K562 (cell line): Measurements from ENCODE around the gene SYT1. TPM values are rescaled to one million over a fixed set of nuclear protein-coding genes. Genes with fewer than 3 reads are reported as not detected.

Experiments used
- ATAC-seq: fragments of 200-7000 bp; cut with Tn5 transposase; 3 replicates; pipeline ENCODE4 v1.9.1; 2020; ENCODE audit warnings: moderate library complexity
- BruUV-seq: library from RNA; stranded (reverse); fragments of 400-500 nt; replicated peaks from 2 replicates; lab custom pipeline; 2021; lab: Mats Ljungman, UMichigan
- CTCF ChIA-PET: fragments of 300-600 bp; formaldehyde crosslinking; extraction: SDS; loops from one replicate; lab custom pipeline; 2021; ENCODE audit warnings: low intra/inter-chr PET ratio; lab: Yijun Ruan, JAX
- POLR2A ChIA-PET: fragments of 300-600, 350-650 bp; sonication (Branson Sonifier 250); formaldehyde crosslinking; extraction: SDS; loops from one replicate; lab custom pipeline; 2021; ENCODE audit warnings: antibody characterized with exemption, inconsistent platforms; lab: Yijun Ruan, JAX
- DNase-seq, 4 experiments: peaks; one replicate each; pipeline versions ENCODE4 v3.0.0 to v3.0.0-alpha.2; 2011 to 2018; ENCODE audit warnings: low spot score in 3 of 4, mixed read lengths in 3 of 4; ENCODE audit errors: extremely low read depth in 1 of 4
- FAIRE-seq: peaks from 2 replicates; lab custom pipeline; 2011; peaks lifted over from hg19 to GRCh38; lab: Jason Lieb, UNC
- H2AFZ ChIP-seq: 2 replicates; pipeline ENCODE4 v1.6.0; 2011; ENCODE audit warnings: low read depth, low read length, control low read depth, inconsistent platforms
- H3K27ac ChIP-seq: fragments of 200-600 bp; 3 replicates; pipeline ENCODE4 v1.8.0; 2011; ENCODE audit warnings: low read depth, mild to moderate bottlenecking, control low read depth, inconsistent platforms, low read length, moderate library complexity, mixed read lengths; ENCODE audit errors: extremely low read depth
- H3K27me3 ChIP-seq, 2 experiments: fragments of 300-600 bp in 1 of 2; 2 replicates in 1 of 2; 3 replicates in 1 of 2; pipeline versions ENCODE4 v1.6.0 to v1.8.0; 2011; ENCODE audit warnings: inconsistent platforms in 2 of 2, low read length in 2 of 2, mild to moderate bottlenecking in 1 of 2, mixed read lengths in 1 of 2, moderate library complexity in 1 of 2; ENCODE audit not compliant: control insufficient read depth in 2 of 2, insufficient read depth in 2 of 2
- H3K36me3 ChIP-seq: fragments of 300-600 bp; 3 replicates; pipeline ENCODE4 v1.8.0; 2011; ENCODE audit warnings: mild to moderate bottlenecking, low read length, inconsistent platforms; ENCODE audit not compliant: control insufficient read depth, insufficient read depth
- H3K4me1 ChIP-seq, 2 experiments: fragments of 200-600 bp in 1 of 2; replicated peaks in 1 of 2; 2 replicates in 1 of 2; 3 replicates in 1 of 2; pipeline versions ENCODE4 v1.5.1 to v1.8.0; 2011; ENCODE audit warnings: inconsistent platforms in 2 of 2, low read length in 2 of 2, mild to moderate bottlenecking in 1 of 2, mixed read lengths in 1 of 2, moderate library complexity in 1 of 2; ENCODE audit not compliant: control insufficient read depth in 2 of 2, insufficient read depth in 2 of 2
- H3K4me2 ChIP-seq: 2 replicates; pipeline ENCODE4 v1.6.1; 2011; ENCODE audit warnings: low read length, control low read depth, inconsistent platforms, mixed read lengths; ENCODE audit not compliant: insufficient read depth
- H3K4me3 ChIP-seq: fragments of 200-600 bp; sonication (generic), shearing (Covaris generic); 2 replicates; pipeline ENCODE4 v1.5.1; 2016; ENCODE audit warnings: control low read depth, inconsistent platforms
- H3K79me2 ChIP-seq: fragments of 200-600 bp; 3 replicates; pipeline ENCODE4 v1.8.0; 2011; ENCODE audit warnings: low read length, inconsistent platforms; ENCODE audit not compliant: control insufficient read depth, insufficient read depth
- H3K9ac ChIP-seq, 2 experiments: 2 replicates each; pipeline versions ENCODE4 v1.6.0 to v1.6.1; 2011; ENCODE audit warnings: low read depth in 2 of 2, low read length in 2 of 2, control low read depth in 1 of 2, inconsistent platforms in 1 of 2, mild to moderate bottlenecking in 1 of 2, mixed read lengths in 1 of 2; ENCODE audit not compliant: insufficient read depth in 1 of 2
- H3K9me1 ChIP-seq: one replicate; pipeline ENCODE4 v1.6.0; 2011; ENCODE audit warnings: inconsistent platforms, mild to moderate bottlenecking, low read length, moderate library complexity; ENCODE audit not compliant: control insufficient read depth, insufficient read depth
- H3K9me3 ChIP-seq: replicated peaks from 2 replicates; pipeline ENCODE4 v1.5.1; 2011; ENCODE audit warnings: low read depth, low read length, inconsistent platforms; ENCODE audit not compliant: control insufficient read depth, insufficient read depth
- H4K20me1 ChIP-seq: replicated peaks from 2 replicates; pipeline ENCODE4 v1.6.1; 2011; ENCODE audit warnings: low read length, inconsistent platforms, mixed read lengths; ENCODE audit not compliant: control insufficient read depth, insufficient read depth
- EWSR1 ChIP-seq: fragments of 450-650 bp; IDR thresholded peaks from 2 replicates; pipeline ENCODE4 v1.6.1; 2018; ENCODE audit warnings: borderline replicate concordance, mild to moderate bottlenecking, low read depth, moderate library complexity; ENCODE audit not compliant: partially characterized antibody
- FOS ChIP-seq: IDR thresholded peaks from 3 replicates; pipeline ENCODE4 v1.6.1; 2011; ENCODE audit not compliant: insufficient read length; ENCODE audit errors: extremely low read depth
- GATAD2A ChIP-seq: fragments of 450-650 bp; IDR thresholded peaks from 2 replicates; pipeline ENCODE4 v1.6.1; 2017
- POLR2B ChIP-seq: fragments of 450-650 bp; IDR thresholded peaks from 2 replicates; pipeline ENCODE4 v1.6.1; 2018; ENCODE audit warnings: low read depth; ENCODE audit not compliant: partially characterized antibody
- SAFB2 ChIP-seq: fragments of 200-400 bp; formaldehyde crosslinking; IDR thresholded peaks from 2 replicates; pipeline ENCODE4 v1.6.1; 2018; ENCODE audit warnings: borderline replicate concordance, low read length, low read depth, moderate library complexity; ENCODE audit not compliant: severe bottlenecking
- SREBF1 ChIP-seq: fragments of 150-350 bp; IDR thresholded peaks from 2 replicates; pipeline ENCODE4 v1.6.1; 2014; ENCODE audit warnings: antibody characterized with exemption, low read depth, low read length, borderline replicate concordance
- SUPT5H ChIP-seq: fragments of 450-650 bp; IDR thresholded peaks from 2 replicates; pipeline ENCODE4 v1.6.1; 2016
- TEAD2 ChIP-seq: fragments of 450-650 bp; IDR thresholded peaks from 2 replicates; pipeline ENCODE4 v1.6.1; 2016; ENCODE audit warnings: missing genetic modification characterization, control low read depth, missing compliant biosample characterization
- TRIM24 ChIP-seq, 2 experiments: fragments of 450-650 bp; IDR thresholded peaks; 2 replicates each; pipeline ENCODE4 v1.6.1; 2016
- U2AF2 ChIP-seq: fragments of 200-400 bp; formaldehyde crosslinking; optimal IDR thresholded peaks from 2 replicates; pipeline ENCODE3; 2017; ENCODE audit warnings: low read depth, mild to moderate bottlenecking, low read length
- YY1 ChIP-seq, 3 experiments: IDR thresholded peaks; 2 replicates each; pipeline ENCODE4 v1.6.1; 2011; ENCODE audit warnings: low read length in 2 of 3, mild to moderate bottlenecking in 2 of 3, moderate library complexity in 2 of 3, borderline replicate concordance in 1 of 3, control low read depth in 1 of 3, low read depth in 1 of 3; ENCODE audit not compliant: insufficient read depth in 3 of 3, insufficient replicate concordance in 2 of 3, control insufficient read depth in 1 of 3, insufficient read length in 1 of 3; ENCODE audit errors: extremely low read depth in 1 of 3
- ZFX ChIP-seq: sonication (generic); formaldehyde crosslinking; IDR thresholded peaks from 2 replicates; pipeline ENCODE4 v1.8.0; 2022; ENCODE audit warnings: mild to moderate bottlenecking, missing genetic modification reagents, moderate library complexity
- ZNF23 ChIP-seq: fragments of 250-450 bp; sonication (Bioruptor Pico); IDR thresholded peaks from 2 replicates; pipeline ENCODE4 v1.4.0; 2020; ENCODE audit warnings: mild to moderate bottlenecking
- ZSCAN29 ChIP-seq: fragments of 450-650 bp; IDR thresholded peaks from 2 replicates; pipeline ENCODE4 v1.6.1; 2017
- WGBS: fragments of 100-300 bp; shearing (Covaris generic); methylation state at CpG from one replicate; pipeline ENCODE4 v1.1.6; 2016; ENCODE audit warnings: low coverage, mixed read lengths; ENCODE audit not compliant: insufficient coverage; ENCODE audit errors: missing lambda C conversion rate; 5-methylcytosine and 5-hydroxymethylcytosine counted together
- in situ Hi-C: fragments of 300-500 bp; cut with MboI; formaldehyde crosslinking; loops from 4 replicates; pipeline ENCODE4 v1.15.0; 2018; ENCODE audit warnings: inconsistent platforms, mixed read lengths
- intact Hi-C: fragments of 100-400 bp; cut with micrococcal nuclease; formaldehyde crosslinking; loops from 2 replicates; pipeline ENCODE4 v1.14.2; 2022
- polyA plus RNA-seq, 8 experiments: library from polyadenylated mRNA; depleted of rRNA in 4 of 8; stranded (reverse) in 5 of 8; unstranded in 3 of 8; fragments of >200 nt; fragmentation: Nextera tagmentation in 2 of 8; fragmentation: Illumina TruSeq in 1 of 8; extraction: Ambion mirVana in 2 of 8; extraction: Trizol in 1 of 8; gene quantifications; 2 replicates each; pipeline versions ENCODE4 v1.2.1 to v1.2.3, GENCODE V29; 2011 to 2014; ENCODE audit warnings: inconsistent platforms in 1 of 8, missing spikeins in 1 of 8
- total RNA-seq, 7 experiments: library from RNA; depleted of rRNA in 6 of 7; stranded (reverse); fragments of >200 nt in 6 of 7; fragmentation: Illumina TruSeq in 2 of 7; extraction: Trizol in 2 of 7; gene quantifications; 2 replicates each; pipeline versions ENCODE4 v1.2.1 to v1.2.3, GENCODE V29; 2011 to 2021; ENCODE audit warnings: low replicate concordance in 1 of 7
- TF ChIP-seq, protein P1 (sequence below): fragments of 150-350 bp; conservative IDR thresholded peaks from 2 replicates; pipeline ENCODE4 v1.6.1; 2014; ENCODE audit warnings: low read length
- TF ChIP-seq, protein P2 (sequence below): fragments of 450-650 bp; conservative IDR thresholded peaks from 2 replicates; pipeline ENCODE4 v1.6.1; 2016; ENCODE audit warnings: missing genetic modification characterization, low read depth, mild to moderate bottlenecking, missing compliant biosample characterization, moderate library complexity

The SYT1 gene
- total and polyA plus RNA-seq, 9 of the 15 experiments (the other 6 are each of a cell fraction or from before 2014, with no cell fraction given), result 0.03 to 0.13 (median 0.07) TPM; not detected in 4

DNA sequence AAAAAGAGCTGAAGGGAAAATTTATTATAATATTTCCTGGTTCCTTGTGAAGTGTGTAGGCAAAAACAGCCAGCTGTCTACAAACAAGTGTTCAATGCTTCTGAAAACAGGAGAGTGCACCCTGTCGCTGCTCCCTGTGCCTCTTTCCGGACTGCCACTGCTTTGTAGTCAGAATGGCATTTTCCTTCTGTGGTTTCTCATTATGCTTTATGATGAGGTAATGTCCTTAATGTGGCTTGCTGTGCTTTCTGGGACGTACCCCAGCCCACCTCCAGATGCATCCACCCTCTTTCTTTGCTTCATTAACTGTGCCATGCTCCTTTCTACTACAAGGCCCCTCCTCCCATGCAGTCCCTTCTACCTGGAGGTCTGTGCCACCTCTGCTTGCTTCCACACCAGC, 148.1 kb downstream of the SYT1 start:
- 8% methylated on average over 3 of the region's 3 CpGs for WGBS
- no peak overlapping the region for H3K27ac ChIP-seq
- no peak overlapping the region for H3K9ac ChIP-seq
- CTCF ChIA-PET, result no interaction called here
- in situ Hi-C loops, result no loop called here
- no peaks in the 10 kb centered on the region for H3K9me3 ChIP-seq
- ATAC-seq, result no peak
- no peak for TF ChIP-seq SAFB2
- TF ChIP-seq, protein P1, sequence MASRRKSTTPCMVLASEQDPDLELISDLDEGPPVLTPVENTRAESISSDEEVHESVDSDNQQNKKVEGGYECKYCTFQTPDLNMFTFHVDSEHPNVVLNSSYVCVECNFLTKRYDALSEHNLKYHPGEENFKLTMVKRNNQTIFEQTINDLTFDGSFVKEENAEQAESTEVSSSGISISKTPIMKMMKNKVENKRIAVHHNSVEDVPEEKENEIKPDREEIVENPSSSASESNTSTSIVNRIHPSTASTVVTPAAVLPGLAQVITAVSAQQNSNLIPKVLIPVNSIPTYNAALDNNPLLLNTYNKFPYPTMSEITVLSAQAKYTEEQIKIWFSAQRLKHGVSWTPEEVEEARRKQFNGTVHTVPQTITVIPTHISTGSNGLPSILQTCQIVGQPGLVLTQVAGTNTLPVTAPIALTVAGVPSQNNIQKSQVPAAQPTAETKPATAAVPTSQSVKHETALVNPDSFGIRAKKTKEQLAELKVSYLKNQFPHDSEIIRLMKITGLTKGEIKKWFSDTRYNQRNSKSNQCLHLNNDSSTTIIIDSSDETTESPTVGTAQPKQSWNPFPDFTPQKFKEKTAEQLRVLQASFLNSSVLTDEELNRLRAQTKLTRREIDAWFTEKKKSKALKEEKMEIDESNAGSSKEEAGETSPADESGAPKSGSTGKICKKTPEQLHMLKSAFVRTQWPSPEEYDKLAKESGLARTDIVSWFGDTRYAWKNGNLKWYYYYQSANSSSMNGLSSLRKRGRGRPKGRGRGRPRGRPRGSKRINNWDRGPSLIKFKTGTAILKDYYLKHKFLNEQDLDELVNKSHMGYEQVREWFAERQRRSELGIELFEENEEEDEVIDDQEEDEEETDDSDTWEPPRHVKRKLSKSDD, result no peak
- TF ChIP-seq SREBF1, result no peak
- no peak for TF ChIP-seq POLR2B
- no peak for TF ChIP-seq GATAD2A
- TF ChIP-seq FOS, result no peak
- no peak for TF ChIP-seq TRIM24 (IDR thresholded peaks at IDR 0.05)
- TF ChIP-seq, protein P2, sequence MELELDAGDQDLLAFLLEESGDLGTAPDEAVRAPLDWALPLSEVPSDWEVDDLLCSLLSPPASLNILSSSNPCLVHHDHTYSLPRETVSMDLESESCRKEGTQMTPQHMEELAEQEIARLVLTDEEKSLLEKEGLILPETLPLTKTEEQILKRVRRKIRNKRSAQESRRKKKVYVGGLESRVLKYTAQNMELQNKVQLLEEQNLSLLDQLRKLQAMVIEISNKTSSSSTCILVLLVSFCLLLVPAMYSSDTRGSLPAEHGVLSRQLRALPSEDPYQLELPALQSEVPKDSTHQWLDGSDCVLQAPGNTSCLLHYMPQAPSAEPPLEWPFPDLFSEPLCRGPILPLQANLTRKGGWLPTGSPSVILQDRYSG (tag), result no peak
- TF ChIP-seq YY1 (IDR thresholded peaks at IDR 0.05; ENCODE audit: borderline replicate concordance in 1 of 3, control insufficient read depth in 1 of 3, extremely low read depth in 1 of 3, insufficient read depth in 3 of 3, insufficient read length in 1 of 3, insufficient replicate concordance in 2 of 3, low read depth in 1 of 3, low read length in 2 of 3), result no peak
- TF ChIP-seq TEAD2, result no peak
- TF ChIP-seq SUPT5H, result no peak
- TF ChIP-seq ZFX (CRISPR knock-in tag), result no peak
- no peak for TF ChIP-seq ZNF23 (CRISPR knock-in tag)
- no peak for TF ChIP-seq EWSR1
- no peak for TF ChIP-seq ZSCAN29
- no peak for TF ChIP-seq U2AF2
- TF ChIP-seq, all 486 proteins: peak for 0
- no peaks in the 10 kb centered on the region for H3K36me3 ChIP-seq
- intact Hi-C loops, result no loop called here
- H3K79me2 ChIP-seq, result no peaks in the 10 kb centered on the region
- no peak for DNase-seq
- H4K20me1 ChIP-seq, result no peaks in the 10 kb centered on the region
- H3K27me3 ChIP-seq, result no peaks in the 10 kb centered on the region
- H3K4me2 ChIP-seq, result no peak overlapping the region
- H3K4me3 ChIP-seq, result no peak overlapping the region
- no peaks in the 10 kb centered on the region for H3K9me1 ChIP-seq
- H3K4me1 ChIP-seq, result no peaks in the 10 kb centered on the region
- BruUV-seq, result no TSS peak
- no peak for FAIRE-seq
- no peak overlapping the region for H2AFZ ChIP-seq
- POLR2A ChIA-PET, result no interaction called here
